ENCODE results near the gene TXLNA.

The TXLNA gene

GRCh38 chr1:32240140-32240951, 60.9 kb downstream of the TXLNA start:
- H3K27ac Mint-ChIP-seq: peak overlapping the region; percentile 57
- H3K36me3 Mint-ChIP-seq (ENCODE audit: low read depth): peaks cover 6% of the 10 kb centered on the region
- H3K27me3 Mint-ChIP-seq (ENCODE audit: low read depth, poor library complexity): peaks cover 3% of the 10 kb centered on the region
- H3K9me3 Mint-ChIP-seq: no peaks in the 10 kb centered on the region
- peaks cover 37% of the 10 kb centered on the region for H3K4me1 Mint-ChIP-seq
- no peak for TF ChIP-seq CTCF (IDR thresholded peaks at IDR 0.05)
- peak; percentile 86 for DNase-seq
- peak overlapping the region; percentile 87 for H3K4me3 Mint-ChIP-seq

- Mint-ChIP-seq H3K9me3 (no peaks in the 10 kb centered on the region), H3K27me3 (ENCODE audit: low read depth, poor library complexity) (peaks cover 7% of the 10 kb centered on the region), H3K36me3 (ENCODE audit: low read depth) (peaks cover 2% of the 10 kb centered on the region), H3K4me1 (peaks cover 37% of the 10 kb centered on the region), H3K4me3 (peak overlapping the region; percentile 87), H3K27ac (no peak overlapping the region)
- peak; percentile 74 for DNase-seq
- no peak for TF ChIP-seq CTCF (IDR thresholded peaks at IDR 0.05)
Observed at GRCh38 chr1:32241001-32241763, 61.7 kb downstream of the TXLNA start.

- H3K36me3 Mint-ChIP-seq (ENCODE audit: low read depth): no peaks in the 10 kb centered on the region
- H3K4me1 Mint-ChIP-seq: peaks cover 47% of the 10 kb centered on the region
- TF ChIP-seq CTCF (IDR thresholded peaks at IDR 0.05): no peak
- H3K9me3 Mint-ChIP-seq: no peaks in the 10 kb centered on the region
- peak; percentile 32 for DNase-seq
- no peak overlapping the region for H3K27ac Mint-ChIP-seq
- H3K27me3 Mint-ChIP-seq (ENCODE audit: low read depth, poor library complexity): peaks cover 9% of the 10 kb centered on the region
- peak overlapping the region; percentile 65 for H3K4me3 Mint-ChIP-seq
Observed at GRCh38 chr1:32242341-32242851, 62.9 kb downstream of the TXLNA start.

- H3K36me3 Mint-ChIP-seq (ENCODE audit: low read depth): no peaks in the 10 kb centered on the region
- H3K27me3 Mint-ChIP-seq (ENCODE audit: low read depth, poor library complexity): peaks cover 16% of the 10 kb centered on the region
- H3K27ac Mint-ChIP-seq: peak within 1 kb of the TSS; percentile 72
- no peaks in the 10 kb centered on the region for H3K9me3 Mint-ChIP-seq
- no peak for DNase-seq
- H3K4me1 Mint-ChIP-seq: peaks cover 58% of the 10 kb centered on the region
- H3K4me3 Mint-ChIP-seq: peak within 1 kb of the TSS; percentile 23
- no peak for TF ChIP-seq CTCF (IDR thresholded peaks at IDR 0.05)
Observed at GRCh38 chr1:32246888-32247273, 67.4 kb downstream of the TXLNA start, which contains the start of gene FAM167B. TSS of gene FAM167B (plus strand) at chr1:32247222. CDS start at chr1:32247422, 200 bp downstream.

- TF ChIP-seq CTCF (IDR thresholded peaks at IDR 0.05): no peak
- Mint-ChIP-seq H3K27me3 (ENCODE audit: low read depth, poor library complexity) (peaks cover 17% of the 10 kb centered on the region), H3K4me3 (no peak overlapping the region), H3K36me3 (ENCODE audit: low read depth) (no peaks in the 10 kb centered on the region), H3K4me1 (peaks cover 58% of the 10 kb centered on the region), H3K27ac (no peak overlapping the region), H3K9me3 (no peaks in the 10 kb centered on the region)
- DNase-seq: no peak
Observed at GRCh38 chr1:32247452-32247851, 68.0 kb downstream of the TXLNA start.

Data from nephron progenitor cell (in vitro differentiated cells).